CD14-positive monocyte (primary cell): Measurements from ENCODE around the gene ZNF649. TPM values are rescaled to one million over a fixed set of nuclear protein-coding genes. Genes with fewer than 3 reads are reported as not detected.

Experiments
- DNase-seq, 3 donors: peaks; one replicate each; pipeline ENCODE4 v3.0.0-alpha.2; 2011 to 2022
- H2AFZ ChIP-seq: 2 replicates; pipeline ENCODE4 v1.6.0; 2012; ENCODE audit warnings: mild to moderate bottlenecking, low read depth, low read length, inconsistent platforms; ENCODE audit not compliant: insufficient read depth, poor library complexity, severe bottlenecking
- H3K27ac ChIP-seq, 2 donors: 1 replicate in 1 of 2; 2 replicates in 1 of 2; pipeline ENCODE4 v1.5.1; 2012 to 2013; ENCODE audit warnings: low read length in 2 of 2, control low read depth in 1 of 2, inconsistent platforms in 1 of 2, low read depth in 1 of 2, mild to moderate bottlenecking in 1 of 2
- H3K27me3 ChIP-seq, 2 donors: one replicate each; pipeline versions ENCODE4 v1.6.0 to v1.6.1; 2011 to 2013; ENCODE audit warnings: low read length in 2 of 2; ENCODE audit not compliant: control insufficient read depth in 2 of 2, insufficient read depth in 2 of 2
- H3K36me3 ChIP-seq, 2 donors: replicated peaks in 1 of 2; 1 replicate in 1 of 2; 2 replicates in 1 of 2; pipeline versions ENCODE4 v1.5.1 to v1.6.1; 2012 to 2013; ENCODE audit warnings: low read length in 2 of 2, control low read depth in 1 of 2, inconsistent platforms in 1 of 2, mild to moderate bottlenecking in 1 of 2; ENCODE audit not compliant: insufficient read depth in 2 of 2, control insufficient read depth in 1 of 2
- H3K4me1 ChIP-seq, 2 donors: 1 replicate in 1 of 2; 2 replicates in 1 of 2; pipeline versions ENCODE4 v1.5.1 to v1.6.1; 2012 to 2013; ENCODE audit warnings: low read length in 2 of 2, control low read depth in 1 of 2, inconsistent platforms in 1 of 2, mild to moderate bottlenecking in 1 of 2, moderate library complexity in 1 of 2; ENCODE audit not compliant: insufficient read depth in 2 of 2, control insufficient read depth in 1 of 2
- H3K4me2 ChIP-seq: replicated peaks from 2 replicates; pipeline ENCODE3; 2012; ENCODE audit warnings: low read length, moderate library complexity, mild to moderate bottlenecking; ENCODE audit not compliant: poor library complexity, severe bottlenecking; ENCODE audit errors: extremely low read depth
- H3K4me3 ChIP-seq, 3 experiments: fragments of 200-600 bp in 1 of 3; sonication (generic) in 1 of 3; replicated peaks in 1 of 3; 1 replicate in 2 of 3; 2 replicates in 1 of 3; pipeline ENCODE4 v1.5.1; 2011 to 2013; ENCODE audit warnings: low read length in 3 of 3, mild to moderate bottlenecking in 3 of 3, control low read depth in 2 of 3, low read depth in 2 of 3, inconsistent platforms in 1 of 3, moderate library complexity in 1 of 3
- H3K79me2 ChIP-seq: 2 replicates; pipeline ENCODE4 v1.6.0; 2012; ENCODE audit warnings: mild to moderate bottlenecking, control low read depth, inconsistent platforms, low read length, moderate library complexity; ENCODE audit not compliant: insufficient read depth
- H3K9ac ChIP-seq: 2 replicates; pipeline ENCODE4 v1.6.0; 2017; ENCODE audit warnings: low read length, mild to moderate bottlenecking; ENCODE audit not compliant: insufficient read depth, poor library complexity, severe bottlenecking
- H3K9me3 ChIP-seq, 2 donors: replicated peaks in 1 of 2; 1 replicate in 1 of 2; 2 replicates in 1 of 2; pipeline versions ENCODE4 v1.5.1 to v1.6.1; 2012 to 2013; ENCODE audit warnings: low read length in 2 of 2, control low read depth in 1 of 2; ENCODE audit not compliant: control insufficient read depth in 1 of 2, insufficient read depth in 1 of 2
- H4K20me1 ChIP-seq: 2 replicates; pipeline ENCODE4 v1.6.0; 2012; ENCODE audit warnings: mild to moderate bottlenecking, low read length, control low read depth, moderate library complexity; ENCODE audit not compliant: insufficient read depth
- H3K27ac Mint-ChIP-seq, 7 donors: one replicate each; pipeline ENCODE4 v1.8.0; 2020; ENCODE audit warnings: mild to moderate bottlenecking in 7 of 7, mixed read lengths in 7 of 7, moderate library complexity in 6 of 7, inconsistent platforms in 2 of 7
- H3K27me3 Mint-ChIP-seq, 3 donors: one replicate each; pipeline ENCODE4 v1.8.0; 2021 to 2022; ENCODE audit warnings: low read depth in 3 of 3, mild to moderate bottlenecking in 3 of 3, mixed read lengths in 3 of 3, moderate library complexity in 3 of 3, inconsistent platforms in 1 of 3
- H3K36me3 Mint-ChIP-seq, 2 donors: one replicate each; pipeline ENCODE4 v1.8.0; 2020; ENCODE audit warnings: mixed read lengths in 2 of 2, inconsistent platforms in 1 of 2, mild to moderate bottlenecking in 1 of 2
- H3K4me1 Mint-ChIP-seq: one replicate; pipeline ENCODE4 v1.8.0; 2020; ENCODE audit warnings: mild to moderate bottlenecking, mixed read lengths
- H3K4me3 Mint-ChIP-seq, 2 donors: one replicate each; pipeline ENCODE4 v1.8.0; 2020; ENCODE audit warnings: mild to moderate bottlenecking in 2 of 2, mixed read lengths in 2 of 2, moderate library complexity in 1 of 2
- H3K9me3 Mint-ChIP-seq, 7 donors: one replicate each; pipeline ENCODE4 v1.8.0; 2020 to 2022; ENCODE audit warnings: mixed read lengths in 7 of 7, mild to moderate bottlenecking in 6 of 7, moderate library complexity in 6 of 7, inconsistent platforms in 2 of 7
- WGBS: methylation state at CpG from one replicate; pipeline ENCODE4 v1.1.5; 2013; ENCODE audit warnings: missing lambda C conversion rate; ENCODE audit not compliant: insufficient coverage; 5-methylcytosine and 5-hydroxymethylcytosine counted together
- intact Hi-C, 2 donors: fragments of 100-400 bp; cut with micrococcal nuclease; formaldehyde crosslinking; loops; one replicate each; pipeline versions ENCODE4 v1.15.0 to v1.15.1; 2023
- polyA plus RNA-seq, 3 donors: library from polyadenylated mRNA; depleted of rRNA in 1 of 3; unstranded in 2 of 3; stranded (reverse) in 1 of 3; fragments of 300-500 nt in 2 of 3; fragments of >200 nt in 1 of 3; fragmentation: Illumina TruSeq in 2 of 3; gene quantifications; 1 replicate in 2 of 3; 2 replicates in 1 of 3; pipeline ENCODE4 v1.2.3, GENCODE V29; 2012 to 2021
- TF ChIP-seq, protein P1 (sequence below): fragments of 200-600 bp; IDR thresholded peaks from one replicate; pipeline ENCODE4 v1.8.0; 2022; ENCODE audit warnings: antibody characterized with exemption, mild to moderate bottlenecking

ZNF649 gene
- polyA plus RNA-seq, 3 donors: 1.9 to 4.8 (median 3.9) TPM

DNA sequence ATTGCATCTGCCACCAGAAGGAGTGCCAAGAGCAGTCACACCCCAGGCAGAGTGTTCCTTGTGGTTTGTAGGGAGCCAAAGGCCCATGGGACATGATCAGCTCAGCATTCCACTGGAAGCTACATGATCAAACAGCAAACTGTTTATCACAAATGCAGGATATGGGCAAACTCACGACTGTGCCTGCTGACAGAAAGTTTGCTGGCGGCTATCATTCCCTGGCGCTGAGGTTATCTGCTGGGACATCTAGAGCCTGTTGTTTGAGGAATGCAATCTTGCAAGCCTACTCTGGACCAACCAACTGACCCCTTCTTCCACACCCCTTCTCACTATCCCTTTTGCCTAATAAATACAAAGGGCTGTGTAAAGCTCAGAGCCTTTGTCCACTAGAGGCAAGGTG, 14.8 kb upstream of the ZNF649 start:
- peaks cover 0 to 5% of the 10 kb centered on the region in 2 donors for H3K36me3 Mint-ChIP-seq
- H3K4me1 Mint-ChIP-seq: no peaks in the 10 kb centered on the region
- peaks cover 1% of the 10 kb centered on the region in 3 donors for H3K27me3 Mint-ChIP-seq
- peaks cover 46 to 97% (median 94%) of the 10 kb centered on the region in 7 donors for H3K9me3 Mint-ChIP-seq
- no peak overlapping the region for H3K27ac Mint-ChIP-seq
- Histone ChIP-seq H4K20me1 (no peaks in the 10 kb centered on the region), H3K36me3 (peaks cover 0 to 7% of the 10 kb centered on the region in 2 donors), H3K4me1 (no peaks in the 10 kb centered on the region), H3K4me3 (no peak overlapping the region), H3K9ac (no peak overlapping the region), H3K27ac (no peak overlapping the region), H2AFZ (no peak overlapping the region), H3K79me2 (no peaks in the 10 kb centered on the region), H3K4me2 (no peak overlapping the region), H3K9me3 (peaks cover 74 to 97% of the 10 kb centered on the region in 2 donors), H3K27me3 (no peaks in the 10 kb centered on the region)
- 89% methylated on average over 3 of the region's 3 CpGs for WGBS
- no peak for DNase-seq
- H3K4me3 Mint-ChIP-seq: no peak overlapping the region
- TF ChIP-seq, protein P1, sequence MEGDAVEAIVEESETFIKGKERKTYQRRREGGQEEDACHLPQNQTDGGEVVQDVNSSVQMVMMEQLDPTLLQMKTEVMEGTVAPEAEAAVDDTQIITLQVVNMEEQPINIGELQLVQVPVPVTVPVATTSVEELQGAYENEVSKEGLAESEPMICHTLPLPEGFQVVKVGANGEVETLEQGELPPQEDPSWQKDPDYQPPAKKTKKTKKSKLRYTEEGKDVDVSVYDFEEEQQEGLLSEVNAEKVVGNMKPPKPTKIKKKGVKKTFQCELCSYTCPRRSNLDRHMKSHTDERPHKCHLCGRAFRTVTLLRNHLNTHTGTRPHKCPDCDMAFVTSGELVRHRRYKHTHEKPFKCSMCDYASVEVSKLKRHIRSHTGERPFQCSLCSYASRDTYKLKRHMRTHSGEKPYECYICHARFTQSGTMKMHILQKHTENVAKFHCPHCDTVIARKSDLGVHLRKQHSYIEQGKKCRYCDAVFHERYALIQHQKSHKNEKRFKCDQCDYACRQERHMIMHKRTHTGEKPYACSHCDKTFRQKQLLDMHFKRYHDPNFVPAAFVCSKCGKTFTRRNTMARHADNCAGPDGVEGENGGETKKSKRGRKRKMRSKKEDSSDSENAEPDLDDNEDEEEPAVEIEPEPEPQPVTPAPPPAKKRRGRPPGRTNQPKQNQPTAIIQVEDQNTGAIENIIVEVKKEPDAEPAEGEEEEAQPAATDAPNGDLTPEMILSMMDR: no peak
- intact Hi-C loops: no loop called here

DNA sequence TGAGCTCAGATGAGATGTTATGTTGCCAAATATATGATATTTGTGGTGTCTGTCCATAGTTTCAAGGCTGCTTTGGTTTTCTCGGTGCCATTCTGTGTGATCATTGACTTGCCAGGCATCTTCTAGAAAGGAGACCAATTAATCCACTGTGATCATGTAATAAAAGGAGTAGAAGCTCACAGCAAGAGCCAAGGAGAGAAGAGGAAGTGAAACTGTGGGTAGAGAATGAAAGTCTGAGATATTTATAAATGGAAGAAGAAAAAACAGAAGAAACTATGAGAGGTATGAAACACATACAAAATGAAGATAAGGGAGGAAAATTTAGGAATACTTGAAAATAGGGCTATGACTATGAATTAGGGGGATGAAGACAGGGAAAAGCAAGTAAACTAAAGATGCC, 11.3 kb upstream of the ZNF649 start:
- Mint-ChIP-seq H3K27ac (no peak overlapping the region), H3K27me3 (peaks cover 0 to 4% (median 0%) of the 10 kb centered on the region in 3 donors), H3K4me3 (no peak overlapping the region), H3K4me1 (no peaks in the 10 kb centered on the region), H3K36me3 (no peaks in the 10 kb centered on the region), H3K9me3 (peaks cover 38 to 96% (median 88%) of the 10 kb centered on the region in 7 donors)
- TF ChIP-seq, protein P1: no peak
- Histone ChIP-seq H2AFZ (no peak overlapping the region), H3K4me3 (peak overlapping the region in 1 of 3 experiments; percentile 28), H3K36me3 (no peaks in the 10 kb centered on the region), H3K4me2 (no peak overlapping the region), H3K4me1 (no peaks in the 10 kb centered on the region), H3K27me3 (no peaks in the 10 kb centered on the region), H3K9me3 (peaks cover 66 to 99% of the 10 kb centered on the region in 2 donors), H3K9ac (no peak overlapping the region), H4K20me1 (no peaks in the 10 kb centered on the region), H3K79me2 (no peaks in the 10 kb centered on the region), H3K27ac (no peak overlapping the region)
- WGBS: no CpG with 5 or more reads among the region's 1 CpG
- DNase-seq: no peak
- intact Hi-C loops: no loop called here
